Measurements from ENCODE around the gene HNRNPA0.

Gene HNRNPA0

DNA sequence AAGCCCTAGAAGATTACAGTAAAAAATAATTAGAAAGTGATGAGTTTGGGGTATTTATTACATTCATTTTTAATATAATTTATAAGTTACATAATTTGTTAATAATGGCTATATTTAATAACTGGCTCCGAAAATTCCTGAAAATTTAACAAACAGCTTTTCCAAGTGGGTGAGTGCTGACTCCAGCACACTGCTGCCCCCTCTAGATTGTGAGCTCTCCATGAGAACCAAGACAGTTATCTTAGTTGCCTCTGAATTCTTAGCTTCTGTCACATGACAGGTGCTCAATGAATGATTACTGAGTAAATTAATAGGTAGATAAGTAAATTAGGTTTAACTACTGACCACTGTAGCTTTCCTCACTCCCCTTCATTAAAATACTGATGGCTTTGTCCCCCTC lies 26.1 kb downstream of the HNRNPA0 start:
- no peak for DNase-seq

DNA sequence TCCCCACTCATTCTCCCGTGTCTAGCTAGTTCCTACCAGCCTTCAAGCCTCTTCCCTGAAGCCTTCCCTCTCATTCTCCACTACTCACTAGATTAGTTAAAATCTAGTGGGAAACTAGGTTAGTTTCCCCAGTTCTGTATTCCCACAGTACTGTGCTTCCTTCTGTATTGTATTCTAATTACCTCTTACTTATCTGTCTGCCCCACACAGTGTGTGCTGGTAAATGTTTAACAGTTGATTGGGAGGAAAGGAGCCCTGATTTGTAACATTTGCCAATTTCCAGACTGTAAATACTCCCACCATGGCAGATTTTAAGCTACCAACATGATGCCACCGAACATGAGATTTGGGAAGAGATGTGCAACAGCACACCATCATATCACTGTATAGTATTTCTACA lies 26.5 kb downstream of the HNRNPA0 start:
- no peak for DNase-seq

DNA sequence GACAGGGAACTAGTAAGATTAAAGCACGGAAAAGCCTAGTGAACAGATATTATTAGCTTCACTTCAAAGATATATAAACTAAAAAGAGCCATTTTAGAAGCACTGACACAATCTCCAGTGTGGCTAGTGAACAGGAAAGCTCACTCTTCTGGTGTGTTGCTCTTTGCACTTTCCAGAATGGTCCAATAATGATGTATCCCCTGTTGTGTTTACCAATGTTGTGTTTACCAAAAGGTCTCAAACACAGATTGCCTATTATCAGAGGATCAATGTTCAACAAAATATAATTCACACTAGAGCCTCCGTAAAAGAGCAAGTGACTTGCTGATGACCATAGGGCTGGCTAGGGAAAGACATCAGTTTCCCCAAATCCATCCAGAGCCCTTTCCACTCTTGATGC lies 29.9 kb downstream of the HNRNPA0 start:
- DNase-seq = no peak

GRCh38 chr5:137718611-137719010 lies 35.6 kb downstream of the HNRNPA0 start:
- DNase-seq = no peak

DNA sequence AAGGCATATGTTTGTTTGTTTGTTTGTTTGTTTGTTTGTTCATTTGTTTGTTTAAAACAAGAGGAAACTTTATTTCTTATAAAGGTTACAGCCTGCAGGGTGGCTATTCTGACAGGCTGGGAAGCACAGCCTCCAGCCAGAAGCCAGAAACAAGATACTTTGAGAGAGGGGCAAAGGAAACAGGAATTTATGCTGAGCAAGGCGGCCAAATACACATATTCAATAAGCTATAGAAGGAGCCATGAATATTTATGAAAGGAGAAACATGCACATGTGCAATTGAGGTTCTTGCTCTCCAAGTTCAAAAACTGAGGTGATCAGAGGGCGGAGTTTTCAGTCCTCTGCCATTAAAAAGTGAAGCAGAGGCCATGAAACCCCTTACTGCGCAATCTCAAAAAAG lies 37.8 kb downstream of the HNRNPA0 start:
- no peak for DNase-seq

DNA sequence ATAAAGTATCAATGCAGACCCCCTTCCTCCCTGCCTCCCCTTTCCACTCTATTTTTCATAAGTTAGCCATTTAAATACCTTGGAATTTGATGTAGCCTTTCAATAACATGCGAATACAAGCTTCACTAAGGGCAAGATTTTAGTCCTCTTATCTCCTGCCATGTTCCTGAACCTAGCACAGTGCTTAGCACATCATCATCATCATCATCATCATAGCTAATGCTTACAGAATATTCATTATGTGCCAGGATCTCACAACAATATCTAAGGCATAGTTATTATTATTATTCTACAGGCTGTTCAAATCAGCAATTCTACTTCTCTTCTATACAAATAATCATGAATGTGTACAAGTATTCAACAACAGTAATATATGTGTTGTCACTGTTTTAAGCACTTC lies 38.7 kb downstream of the HNRNPA0 start:
- DNase-seq = no peak

DNA sequence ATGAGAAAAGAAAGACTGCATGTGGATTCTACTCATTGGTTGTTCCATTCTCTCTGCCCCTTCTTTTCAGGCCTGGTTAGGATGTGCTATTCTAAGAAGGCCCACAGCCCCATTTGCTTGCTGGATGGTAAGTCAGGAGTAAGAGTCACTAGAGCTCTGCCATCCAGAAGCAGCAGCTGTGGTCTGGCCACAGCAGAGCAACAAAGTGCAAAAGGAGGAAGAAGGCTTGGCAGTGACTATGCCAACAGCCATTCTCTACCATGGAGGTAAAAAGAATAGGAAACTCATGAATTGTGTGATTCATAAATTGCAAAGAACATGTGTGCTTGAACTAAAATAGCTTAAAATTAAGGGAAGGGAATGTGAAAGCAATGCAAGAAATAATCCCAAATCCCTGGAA lies 39.2 kb downstream of the HNRNPA0 start:
- DNase-seq = no peak

DNA sequence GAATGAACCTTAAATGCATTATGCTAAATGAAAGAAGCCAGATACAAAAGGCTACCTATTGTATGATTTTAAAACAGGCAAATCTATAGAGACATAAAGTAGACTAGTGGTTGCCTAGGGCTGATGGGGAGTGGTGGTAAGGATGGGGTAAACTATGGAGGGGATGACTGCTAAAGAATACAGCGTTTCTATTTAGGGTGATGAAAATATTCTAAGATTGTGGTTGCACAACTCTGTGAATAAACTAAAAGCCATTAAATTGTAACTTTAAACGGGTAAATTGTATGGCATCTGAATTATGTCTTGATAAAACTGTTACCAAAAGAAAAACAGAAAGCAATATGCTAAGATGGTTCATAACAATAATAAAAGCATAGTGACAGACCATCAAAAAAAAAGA lies 39.7 kb downstream of the HNRNPA0 start:
- DNase-seq = no peak

DNA sequence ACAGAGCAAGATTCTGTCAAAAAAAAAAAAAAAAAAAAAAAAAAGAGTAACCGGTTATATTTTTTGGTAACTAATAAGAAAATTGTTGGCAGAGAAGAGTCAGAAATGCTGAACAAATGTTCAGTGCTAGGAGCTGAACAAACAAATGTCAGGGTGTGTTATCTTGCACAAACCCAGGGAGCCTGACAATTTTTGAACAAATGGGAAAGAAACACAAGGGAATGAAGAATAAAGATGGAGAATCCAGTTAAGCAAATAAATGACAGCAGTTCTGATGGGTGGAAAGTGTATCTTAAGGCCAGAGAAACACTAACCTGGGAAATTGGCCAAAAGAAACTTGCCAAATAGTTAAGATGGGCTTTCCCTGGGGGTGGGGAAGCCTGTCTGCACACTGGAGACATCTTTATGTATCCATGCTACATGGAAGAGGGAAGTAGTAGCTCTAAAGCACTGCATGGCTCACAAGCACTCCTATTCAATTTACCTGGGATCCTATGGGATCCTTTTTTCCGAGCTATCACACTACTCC lies 42.0 kb downstream of the HNRNPA0 start:
- no peak for DNase-seq

DNA sequence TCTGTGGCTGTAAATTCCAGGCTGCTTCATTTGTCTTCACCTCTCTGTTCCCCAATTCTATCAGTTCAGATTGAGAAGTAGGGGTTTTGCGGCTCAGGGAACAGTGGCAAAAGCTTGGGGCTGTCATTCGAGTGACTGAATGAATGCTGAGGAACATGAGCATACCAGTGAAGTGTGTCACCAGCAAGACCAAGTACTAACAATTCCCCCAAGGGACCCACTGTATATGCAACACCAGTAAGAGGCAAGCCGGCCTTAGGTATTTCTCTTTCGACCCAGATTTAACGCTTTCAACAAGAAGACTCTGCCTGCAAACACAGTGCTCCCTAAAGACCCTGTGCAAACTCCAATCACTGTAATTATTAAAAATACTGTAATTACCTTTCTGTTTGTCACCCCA lies 44.1 kb downstream of the HNRNPA0 start:
- no peak for DNase-seq

GRCh38 chr5:137708796-137709559 lies 45.2 kb downstream of the HNRNPA0 start:
- peak in 1 of 56 donors; percentile 3 for DNase-seq

DNA sequence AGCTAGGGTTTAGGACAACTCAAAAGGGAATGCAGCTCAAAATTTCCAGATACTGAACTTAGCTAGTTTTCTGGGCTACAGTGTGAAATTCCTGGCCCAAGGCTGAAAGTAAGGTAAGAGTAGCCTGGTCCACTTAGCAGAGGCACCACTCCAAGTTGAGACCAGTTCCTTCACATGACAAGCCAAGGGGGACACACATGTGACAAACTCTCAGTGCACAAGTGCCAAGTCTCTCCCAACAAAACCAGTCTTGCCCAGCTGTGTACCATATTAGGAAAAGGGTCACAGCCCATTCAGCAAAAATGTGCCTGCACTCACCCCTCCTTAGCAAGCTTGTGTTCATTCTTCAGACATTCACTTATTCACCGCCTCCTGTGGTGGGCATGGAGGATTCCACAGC lies 46.1 kb downstream of the HNRNPA0 start:
- DNase-seq = no peak

DNA sequence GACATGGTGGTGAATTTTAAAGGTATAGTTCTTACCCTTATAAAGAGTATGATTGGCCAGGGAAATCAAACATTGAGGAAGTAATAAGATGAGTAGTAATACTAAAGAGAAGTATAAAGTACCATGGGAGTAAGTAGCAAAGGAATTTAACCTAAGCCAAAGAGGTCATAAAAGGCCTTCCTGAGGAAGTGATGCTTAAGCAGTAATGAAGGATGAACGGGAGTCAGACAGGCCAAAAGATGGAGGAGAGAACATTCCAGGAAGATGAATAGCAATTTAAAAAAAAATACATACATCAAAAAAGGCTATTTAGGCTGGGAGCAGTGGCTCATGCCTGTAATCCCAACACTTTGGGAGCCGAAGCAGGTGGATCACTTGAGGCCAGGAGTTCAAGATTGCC lies 47.3 kb downstream of the HNRNPA0 start:
- DNase-seq = no peak

DNA sequence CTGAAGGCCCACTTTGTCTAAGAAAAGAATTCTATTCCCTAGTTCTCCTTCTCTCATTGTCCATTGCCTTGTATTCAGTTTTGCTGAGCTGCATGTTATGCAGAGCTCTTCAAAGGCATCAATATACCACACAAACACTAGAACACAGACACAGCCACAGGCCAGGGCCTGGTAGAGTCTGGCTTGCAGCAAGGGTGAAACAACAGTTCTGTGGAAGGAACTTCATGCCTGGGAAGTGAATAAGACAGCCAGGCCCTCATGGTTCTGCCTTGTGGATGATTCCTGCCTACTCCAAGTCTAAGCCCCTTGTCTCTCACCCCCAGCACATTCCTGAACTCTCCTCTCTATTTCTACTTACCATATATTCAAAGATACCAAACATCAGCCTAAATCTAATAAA lies 49.1 kb downstream of the HNRNPA0 start:
- no peak for DNase-seq

DNA sequence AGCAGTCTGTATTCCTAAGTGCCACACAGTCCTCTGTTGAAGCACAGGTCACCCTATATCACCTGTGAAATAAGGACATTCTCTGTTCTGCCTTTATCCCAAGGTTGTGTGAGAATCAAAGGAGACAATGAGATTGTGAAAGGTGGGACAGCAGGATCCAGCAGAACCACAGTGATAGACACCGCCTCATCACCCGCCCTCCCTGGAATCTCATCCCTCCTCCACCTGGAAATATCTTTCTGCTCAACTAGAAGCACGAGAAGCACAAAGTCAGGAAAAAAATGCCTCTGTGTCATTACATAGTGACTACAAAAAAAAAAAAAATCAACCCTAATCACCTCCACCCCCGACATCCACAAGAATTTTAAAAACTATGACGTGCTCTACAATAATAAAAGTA lies 50.6 kb downstream of the HNRNPA0 start:
- peak in 9 of 56 donors; percentile 2 to 30 (median 12) for DNase-seq

DNA sequence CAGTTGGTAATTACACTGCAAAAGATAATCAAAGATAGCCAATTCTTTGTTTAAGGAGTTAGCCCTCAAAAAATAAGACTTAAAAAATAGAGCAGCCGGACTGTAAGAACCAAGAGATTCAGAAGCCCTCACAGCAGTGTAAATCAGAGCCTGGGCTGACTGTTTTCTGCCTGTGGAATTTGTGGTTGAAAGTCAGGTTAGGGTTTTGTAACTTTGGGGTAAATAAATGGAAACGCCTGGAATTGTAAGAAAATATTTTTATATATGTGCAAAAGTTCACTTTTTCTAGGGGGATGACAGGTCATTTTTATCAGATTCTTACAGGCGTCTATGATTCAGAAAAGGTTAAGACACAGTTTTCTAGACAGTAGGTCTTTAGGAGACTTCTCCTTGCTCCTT lies 53.9 kb downstream of the HNRNPA0 start:
- no peak for DNase-seq

DNA sequence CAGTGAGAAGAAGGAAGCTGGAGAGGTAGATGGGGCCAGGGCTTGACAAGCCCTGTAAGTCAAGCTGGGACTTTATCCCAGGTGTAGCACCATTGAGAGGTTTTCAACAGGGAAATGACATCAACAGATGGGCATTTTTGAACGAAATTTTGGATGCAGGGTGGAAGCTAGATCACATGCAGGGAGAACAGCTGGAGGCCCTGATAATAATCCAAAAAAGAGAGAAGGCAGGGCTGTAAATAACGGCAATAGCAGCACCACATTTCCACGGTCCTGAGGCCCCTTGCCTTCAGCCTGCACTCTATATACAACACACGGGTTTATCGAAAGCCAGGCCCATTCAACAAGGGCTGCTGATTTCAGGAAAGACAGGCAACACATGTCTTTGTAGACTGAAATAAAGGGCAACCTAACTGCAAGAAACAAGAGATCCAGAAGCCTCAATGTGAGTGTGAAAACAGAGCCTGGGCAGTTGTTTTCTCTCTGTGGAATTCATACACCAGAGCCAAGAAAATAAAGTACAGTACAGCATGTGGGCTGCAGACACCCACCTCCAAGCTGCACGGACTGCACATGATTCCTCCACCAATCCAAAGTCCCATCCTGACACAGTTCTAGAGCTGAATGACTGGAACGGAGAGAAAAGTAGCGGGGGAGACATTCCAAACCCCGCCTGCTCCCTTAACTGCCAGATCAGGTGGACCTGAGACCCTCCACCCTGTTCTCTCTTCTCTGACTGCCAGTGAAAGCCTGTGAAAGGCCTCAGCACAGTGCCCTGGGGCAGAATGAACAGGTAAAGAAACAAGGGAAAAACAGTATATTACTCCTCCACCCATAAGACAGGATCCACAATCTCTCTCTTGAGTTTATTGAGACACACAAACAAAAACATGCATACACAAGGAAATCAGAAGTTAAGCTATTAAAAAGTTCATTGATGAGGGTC lies 54.6 kb downstream of the HNRNPA0 start:
- no peak for DNase-seq

GRCh38 chr5:137696481-137696880 lies 57.7 kb downstream of the HNRNPA0 start:
- no peak for DNase-seq

DNA sequence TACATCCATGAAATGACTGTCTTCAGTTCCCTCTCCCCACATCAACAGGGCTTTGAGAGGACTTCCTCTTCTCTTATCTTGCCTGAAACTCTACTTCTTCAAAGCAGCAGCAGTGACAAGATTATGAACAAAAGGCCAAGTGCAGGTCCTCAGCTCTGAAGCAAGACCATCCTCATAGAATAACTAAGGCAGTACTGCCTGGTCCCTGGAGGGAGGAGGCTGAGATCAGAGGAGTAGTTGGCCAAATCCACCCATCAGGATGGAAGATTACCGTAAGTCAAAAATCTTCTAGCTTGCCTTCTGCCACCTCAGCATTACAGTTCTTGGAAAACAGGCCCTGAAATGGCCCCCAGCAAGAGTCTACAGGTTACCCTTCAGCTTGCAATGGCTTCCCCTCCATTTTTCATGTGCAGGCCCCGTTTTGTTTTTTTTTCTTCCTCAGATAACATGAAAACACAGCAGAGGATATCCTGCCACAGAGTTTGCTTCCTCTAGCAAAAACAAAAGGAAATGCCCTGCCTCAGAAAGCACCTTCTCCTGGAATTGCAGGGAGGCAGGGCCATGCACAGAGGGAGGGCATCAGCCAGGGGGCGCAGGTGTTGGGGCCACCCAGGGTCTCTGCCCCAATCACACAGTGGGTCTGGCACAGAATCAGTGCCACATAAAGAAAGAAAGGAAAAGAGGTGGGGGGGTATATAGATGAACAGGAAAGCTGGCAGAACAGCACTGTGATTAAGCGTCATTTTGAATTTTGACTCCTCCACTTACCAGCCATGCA lies 58.3 kb downstream of the HNRNPA0 start:
- DNase-seq = no peak
